ENCODE results near the gene URM1.

The URM1 gene

GRCh38 chr9:128438343-128439109 lies 67.4 kb downstream of the URM1 start:
- DNase-seq, result peak; percentile 59 to 74

GRCh38 chr9:128439273-128439672 lies 68.1 kb downstream of the URM1 start:
- DNase-seq, result no peak
